Measurements from ENCODE around the gene ADARB2. TPM values are rescaled to one million over a fixed set of nuclear protein-coding genes. Genes with fewer than 3 reads are reported as not detected.

The ADARB2 gene
- polyA plus RNA-seq, 1 of the 3 experiments (the other 2 are of a cell fraction) = not detected

- TF ChIP-seq, protein P1, sequence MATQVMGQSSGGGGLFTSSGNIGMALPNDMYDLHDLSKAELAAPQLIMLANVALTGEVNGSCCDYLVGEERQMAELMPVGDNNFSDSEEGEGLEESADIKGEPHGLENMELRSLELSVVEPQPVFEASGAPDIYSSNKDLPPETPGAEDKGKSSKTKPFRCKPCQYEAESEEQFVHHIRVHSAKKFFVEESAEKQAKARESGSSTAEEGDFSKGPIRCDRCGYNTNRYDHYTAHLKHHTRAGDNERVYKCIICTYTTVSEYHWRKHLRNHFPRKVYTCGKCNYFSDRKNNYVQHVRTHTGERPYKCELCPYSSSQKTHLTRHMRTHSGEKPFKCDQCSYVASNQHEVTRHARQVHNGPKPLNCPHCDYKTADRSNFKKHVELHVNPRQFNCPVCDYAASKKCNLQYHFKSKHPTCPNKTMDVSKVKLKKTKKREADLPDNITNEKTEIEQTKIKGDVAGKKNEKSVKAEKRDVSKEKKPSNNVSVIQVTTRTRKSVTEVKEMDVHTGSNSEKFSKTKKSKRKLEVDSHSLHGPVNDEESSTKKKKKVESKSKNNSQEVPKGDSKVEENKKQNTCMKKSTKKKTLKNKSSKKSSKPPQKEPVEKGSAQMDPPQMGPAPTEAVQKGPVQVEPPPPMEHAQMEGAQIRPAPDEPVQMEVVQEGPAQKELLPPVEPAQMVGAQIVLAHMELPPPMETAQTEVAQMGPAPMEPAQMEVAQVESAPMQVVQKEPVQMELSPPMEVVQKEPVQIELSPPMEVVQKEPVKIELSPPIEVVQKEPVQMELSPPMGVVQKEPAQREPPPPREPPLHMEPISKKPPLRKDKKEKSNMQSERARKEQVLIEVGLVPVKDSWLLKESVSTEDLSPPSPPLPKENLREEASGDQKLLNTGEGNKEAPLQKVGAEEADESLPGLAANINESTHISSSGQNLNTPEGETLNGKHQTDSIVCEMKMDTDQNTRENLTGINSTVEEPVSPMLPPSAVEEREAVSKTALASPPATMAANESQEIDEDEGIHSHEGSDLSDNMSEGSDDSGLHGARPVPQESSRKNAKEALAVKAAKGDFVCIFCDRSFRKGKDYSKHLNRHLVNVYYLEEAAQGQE (IDR thresholded peaks at IDR 0.05; ENCODE audit: low read depth, low read length) = no peak
- TF ChIP-seq RCOR1 (IDR thresholded peaks at IDR 0.05; ENCODE audit: low read length) (no peak), RXRA (IDR thresholded peaks at IDR 0.05; ENCODE audit: borderline replicate concordance, low read depth) (no peak), EP300 (IDR thresholded peaks at IDR 0.05; ENCODE audit: borderline replicate concordance in 1 of 2, low read depth in 1 of 2, low read length in 1 of 2) (no peak), ZBTB33 (IDR thresholded peaks at IDR 0.05; ENCODE audit: borderline replicate concordance, low read depth) (no peak), IRF3 (IDR thresholded peaks at IDR 0.05; ENCODE audit: low read depth, low read length) (no peak), JUND (IDR thresholded peaks at IDR 0.05) (no peak), SMC3 (IDR thresholded peaks at IDR 0.05; ENCODE audit: low read depth, low read length) (no peak), FOXJ3 (CRISPR knock-in tag; IDR thresholded peaks at IDR 0.05) (no peak)
- TF ChIP-seq, protein P2, sequence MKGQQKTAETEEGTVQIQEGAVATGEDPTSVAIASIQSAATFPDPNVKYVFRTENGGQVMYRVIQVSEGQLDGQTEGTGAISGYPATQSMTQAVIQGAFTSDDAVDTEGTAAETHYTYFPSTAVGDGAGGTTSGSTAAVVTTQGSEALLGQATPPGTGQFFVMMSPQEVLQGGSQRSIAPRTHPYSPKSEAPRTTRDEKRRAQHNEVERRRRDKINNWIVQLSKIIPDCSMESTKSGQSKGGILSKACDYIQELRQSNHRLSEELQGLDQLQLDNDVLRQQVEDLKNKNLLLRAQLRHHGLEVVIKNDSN (IDR thresholded peaks at IDR 0.05; ENCODE audit: borderline replicate concordance, low read depth) = no peak
Measured at GRCh38 chr10:1416456-1417037, 320.8 kb downstream of the ADARB2 start (continued).

DNA sequence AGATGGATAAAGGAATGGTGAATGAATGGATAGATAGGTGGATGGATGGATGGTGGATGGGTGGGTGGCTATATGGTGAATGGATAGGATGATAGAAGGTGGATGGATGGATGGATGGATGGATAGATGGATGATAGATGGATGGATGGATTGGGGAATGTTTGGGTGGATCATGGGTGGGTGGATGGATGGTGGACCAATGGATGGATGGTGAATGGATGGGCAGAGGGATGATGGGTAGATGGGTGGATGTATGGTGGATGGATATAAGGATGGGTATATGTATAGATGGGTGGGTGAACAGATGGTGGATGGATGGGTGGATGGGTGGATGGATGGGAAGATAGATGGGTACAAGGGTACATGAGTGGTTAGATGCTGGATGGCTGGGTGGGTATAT lies 322.4 kb downstream of the ADARB2 start:
- POLR2A ChIA-PET = no interaction called here
- Histone ChIP-seq H3F3A (replicated peaks; ENCODE audit: insufficient read depth) (no peaks in the 10 kb centered on the region), H3K4me1 (ENCODE audit: control insufficient read depth in 1 of 2, insufficient read depth in 2 of 2, low read depth in 1 of 2, low read length in 1 of 2) (peaks cover 0 to 10% of the 10 kb centered on the region in 2 experiments; a peak in 2 of 4 replicates), H3K9ac (no peak overlapping the region), H3K9me3 (no peaks in the 10 kb centered on the region), H3K4me2 (no peak overlapping the region), H3K27me3 (ENCODE audit: insufficient read depth) (no peaks in the 10 kb centered on the region), H4K20me1 (ENCODE audit: insufficient read depth) (no peaks in the 10 kb centered on the region), H3K36me3 (replicated peaks in 1 of 2; ENCODE audit: control insufficient read depth in 1 of 2, insufficient read depth in 2 of 2, low read length in 1 of 2) (no peaks in the 10 kb centered on the region), H3K9me2 (no peaks in the 10 kb centered on the region), H3K79me2 (ENCODE audit: insufficient read depth) (no peaks in the 10 kb centered on the region), H3K4me3 (ENCODE audit: low read depth in 2 of 2, low read length in 1 of 2) (no peak overlapping the region), H3K27ac (ENCODE audit: low read depth in 2 of 2, low read length in 1 of 2) (no peak overlapping the region), H2AFZ (ENCODE audit: low read depth) (no peak overlapping the region)
- TF ChIP-seq EZH2phosphoT487 (IDR thresholded peaks at IDR 0.05; ENCODE audit: borderline replicate concordance, low read depth) (no peak), TCF12 (IDR thresholded peaks at IDR 0.05) (no peak), NFIC (IDR thresholded peaks at IDR 0.05; ENCODE audit: borderline replicate concordance) (no peak), SMC3 (IDR thresholded peaks at IDR 0.05; ENCODE audit: low read depth, low read length) (no peak), NRF1 (IDR thresholded peaks at IDR 0.05; ENCODE audit: low read depth, low read length) (no peak), JUND (IDR thresholded peaks at IDR 0.05) (no peak), GABPA (IDR thresholded peaks at IDR 0.05; ENCODE audit: low read depth) (no peak), FOXM1 (IDR thresholded peaks at IDR 0.05; ENCODE audit: low read depth) (no peak), PBX3 (IDR thresholded peaks at IDR 0.05) (no peak), FOSL2 (IDR thresholded peaks at IDR 0.05; ENCODE audit: borderline replicate concordance, low read depth) (no peak), ELF1 (IDR thresholded peaks at IDR 0.05) (no peak), CHD2 (IDR thresholded peaks at IDR 0.05; ENCODE audit: low read length, partially characterized antibody) (no peak), TEAD4 (IDR thresholded peaks at IDR 0.05; ENCODE audit: borderline replicate concordance, insufficient read depth) (no peak), RFX5 (IDR thresholded peaks at IDR 0.05; ENCODE audit: low read length) (no peak)
- TF ChIP-seq, protein P3, sequence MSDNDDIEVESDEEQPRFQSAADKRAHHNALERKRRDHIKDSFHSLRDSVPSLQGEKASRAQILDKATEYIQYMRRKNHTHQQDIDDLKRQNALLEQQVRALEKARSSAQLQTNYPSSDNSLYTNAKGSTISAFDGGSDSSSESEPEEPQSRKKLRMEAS (IDR thresholded peaks at IDR 0.05; ENCODE audit: low read depth) = no peak
- CTCF ChIA-PET = no interaction called here
- DNase-seq = no peak
